Stimulated activated effector memory CD8-positive, alpha-beta T cell treated with anti-CD3 and anti-CD28 coated beads, Interleukin-12 subunit alpha, Interleukin-12 subunit beta, amount 100 ng/mL, for 72 hours (primary cell): ENCODE data around the gene SLC9A9.

Experiments
- ATAC-seq: fragments of 150-1000 bp; cut with Tn5 transposase; 2 replicates; pipeline ENCODE4 v1.10.0; 2021
- DNase-seq, 2 donors: peaks; one replicate each; pipeline ENCODE4 v3.0.0; 2021 to 2022; ENCODE audit warnings: low spot score in 2 of 2
- H3K27ac Mint-ChIP-seq: one replicate; pipeline ENCODE4 v1.8.0; 2022; ENCODE audit warnings: mild to moderate bottlenecking, mixed read lengths
- H3K36me3 Mint-ChIP-seq: one replicate; pipeline ENCODE4 v1.8.0; 2022; ENCODE audit warnings: mild to moderate bottlenecking, mixed read lengths
- H3K4me1 Mint-ChIP-seq: one replicate; pipeline ENCODE4 v1.8.0; 2022; ENCODE audit warnings: mixed read lengths
- H3K4me3 Mint-ChIP-seq: one replicate; pipeline ENCODE4 v1.8.0; 2022; ENCODE audit warnings: mild to moderate bottlenecking, mixed read lengths
- H3K9me3 Mint-ChIP-seq: one replicate; pipeline ENCODE4 v1.8.0; 2022; ENCODE audit warnings: mixed read lengths

SLC9A9 gene

GRCh38 chr3:143856252-143856970 lies 8.1 kb upstream of the SLC9A9 start:
- no peak for DNase-seq
- H3K9me3 Mint-ChIP-seq = no peaks in the 10 kb centered on the region
- ATAC-seq = no peak
- H3K27ac Mint-ChIP-seq = no peak overlapping the region
- no peaks in the 10 kb centered on the region for H3K4me1 Mint-ChIP-seq
- H3K36me3 Mint-ChIP-seq = no peaks in the 10 kb centered on the region
- H3K4me3 Mint-ChIP-seq = no peak overlapping the region

GRCh38 chr3:143855183-143855582 lies 6.9 kb upstream of the SLC9A9 start:
- ATAC-seq = peak; percentile 21
- Mint-ChIP-seq H3K4me1 (peaks cover under 1% of the 10 kb centered on the region), H3K9me3 (no peaks in the 10 kb centered on the region), H3K36me3 (no peaks in the 10 kb centered on the region), H3K27ac (no peak overlapping the region), H3K4me3 (no peak overlapping the region)
- no peak for DNase-seq

- Mint-ChIP-seq H3K27ac (no peak overlapping the region), H3K36me3 (peaks cover 6% of the 10 kb centered on the region), H3K4me3 (no peak overlapping the region), H3K4me1 (peaks cover 32% of the 10 kb centered on the region), H3K9me3 (no peaks in the 10 kb centered on the region)
- no peak for DNase-seq
- no peak for ATAC-seq
Measured at GRCh38 chr3:143851331-143852017, 3.2 kb upstream of the SLC9A9 start.

DNA sequence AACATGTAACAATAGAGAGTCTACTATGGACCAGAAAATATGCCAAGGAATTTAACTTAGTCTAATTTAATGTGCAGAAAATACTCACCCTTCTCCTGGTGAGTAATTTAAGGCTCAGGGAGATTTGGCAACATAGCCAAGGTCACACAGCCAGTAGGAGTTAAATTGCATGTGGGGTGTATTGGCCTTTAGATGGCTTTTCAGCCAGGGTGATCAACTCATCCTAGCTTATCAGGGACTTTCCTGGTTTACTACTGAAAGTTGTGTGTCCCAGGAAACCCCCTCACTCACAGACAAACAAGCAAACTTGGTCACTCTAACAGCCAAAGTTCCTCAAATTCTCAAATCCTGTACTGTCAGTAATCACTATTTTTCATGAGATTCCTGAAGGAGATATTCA lies 2.6 kb upstream of the SLC9A9 start:
- H3K36me3 Mint-ChIP-seq = peaks cover 6% of the 10 kb centered on the region
- peaks cover 33% of the 10 kb centered on the region for H3K4me1 Mint-ChIP-seq
- no peak overlapping the region for H3K4me3 Mint-ChIP-seq
- H3K9me3 Mint-ChIP-seq = no peaks in the 10 kb centered on the region
- DNase-seq (no peak), ATAC-seq (no peak)
- H3K27ac Mint-ChIP-seq = no peak overlapping the region

DNA sequence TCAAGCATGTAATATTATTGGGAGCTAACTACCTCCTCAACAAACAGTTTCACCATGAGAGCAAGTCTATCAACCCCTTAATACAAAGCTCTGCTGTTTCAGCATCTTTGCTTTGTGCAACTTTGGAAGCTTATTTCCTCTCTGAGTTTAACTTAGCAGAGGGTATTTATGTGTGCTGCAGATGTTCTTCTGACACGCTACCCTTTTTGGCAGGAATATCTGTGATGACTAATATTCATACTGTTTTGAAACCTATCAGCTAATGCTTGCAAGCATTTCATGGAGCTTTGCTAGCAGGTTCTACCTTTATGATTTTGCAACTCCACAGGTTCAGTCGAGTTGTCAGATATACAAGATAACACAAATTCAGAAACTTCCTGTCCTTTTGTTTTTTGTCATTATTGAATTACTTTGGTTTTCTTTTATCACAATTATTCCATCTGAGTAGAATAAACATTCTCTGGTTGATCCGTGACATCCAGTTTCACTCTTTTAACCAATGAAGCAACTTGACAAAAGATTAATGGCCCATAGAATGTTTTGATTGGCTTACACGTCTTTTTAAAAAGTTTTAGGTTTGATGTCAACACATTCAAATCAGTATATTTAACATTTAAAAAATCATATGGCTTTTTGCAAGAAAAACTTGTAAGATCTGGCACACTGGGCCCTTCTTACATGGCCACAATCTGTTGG lies 1.7 kb upstream of the SLC9A9 start:
- no peak for DNase-seq
- peaks cover 33% of the 10 kb centered on the region for H3K4me1 Mint-ChIP-seq
- H3K27ac Mint-ChIP-seq = peak overlapping the region; percentile 3
- no peak overlapping the region for H3K4me3 Mint-ChIP-seq
- ATAC-seq = no peak
- no peaks in the 10 kb centered on the region for H3K9me3 Mint-ChIP-seq
- peaks cover 6% of the 10 kb centered on the region for H3K36me3 Mint-ChIP-seq

GRCh38 chr3:143848704-143849103 lies 436 bp upstream of the SLC9A9 start:
- H3K36me3 Mint-ChIP-seq = peaks cover 6% of the 10 kb centered on the region

DNA sequence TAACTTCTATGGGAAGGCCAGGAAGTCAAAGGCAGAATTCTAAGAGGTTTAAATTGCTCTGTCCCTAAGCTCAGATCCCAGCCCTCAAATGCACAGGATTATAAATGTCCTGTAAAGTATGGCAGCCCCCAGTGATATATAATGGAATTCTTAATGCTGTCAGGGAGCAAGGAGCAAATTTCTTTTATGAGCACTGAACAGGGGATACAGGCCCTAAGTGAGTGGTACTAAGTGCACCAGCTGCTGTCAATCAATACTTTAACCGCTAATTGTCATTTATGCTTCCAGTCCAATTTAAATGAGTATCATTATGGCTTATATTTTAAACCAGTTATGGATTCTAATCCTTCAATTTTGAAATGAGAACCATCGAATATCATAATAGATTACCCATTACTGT lies 4.7 kb downstream of the SLC9A9 start:
- Mint-ChIP-seq H3K9me3 (no peaks in the 10 kb centered on the region), H3K27ac (no peak overlapping the region), H3K36me3 (peaks cover 5% of the 10 kb centered on the region), H3K4me3 (no peak overlapping the region), H3K4me1 (peaks cover 31% of the 10 kb centered on the region)
- DNase-seq (no peak), ATAC-seq (no peak)

More at GRCh38 chr3:143848704-143849103, 436 bp upstream of the SLC9A9 start:
- Mint-ChIP-seq H3K4me3 (peak overlapping the region; percentile 83), H3K9me3 (no peaks in the 10 kb centered on the region), H3K4me1 (peaks cover 40% of the 10 kb centered on the region), H3K27ac (peak overlapping the region; percentile 88)
- DNase-seq = no peak
- ATAC-seq = peak; percentile 74

GRCh38 chr3:143840636-143841035 lies 7.6 kb downstream of the SLC9A9 start:
- no peak overlapping the region for H3K27ac Mint-ChIP-seq
- H3K4me3 Mint-ChIP-seq = no peak overlapping the region
- H3K4me1 Mint-ChIP-seq = peaks cover 18% of the 10 kb centered on the region
- no peaks in the 10 kb centered on the region for H3K9me3 Mint-ChIP-seq
- DNase-seq = no peak
- no peak for ATAC-seq
- H3K36me3 Mint-ChIP-seq = no peaks in the 10 kb centered on the region

- Mint-ChIP-seq H3K36me3 (no peaks in the 10 kb centered on the region), H3K4me1 (peaks cover 25% of the 10 kb centered on the region), H3K4me3 (no peak overlapping the region), H3K9me3 (no peaks in the 10 kb centered on the region), H3K27ac (no peak overlapping the region)
- ATAC-seq = no peak
- DNase-seq = no peak
Measured at GRCh38 chr3:143839980-143840379, 8.3 kb downstream of the SLC9A9 start.

- Mint-ChIP-seq H3K36me3 (no peaks in the 10 kb centered on the region), H3K4me3 (no peak overlapping the region), H3K4me1 (peaks cover 35% of the 10 kb centered on the region), H3K9me3 (no peaks in the 10 kb centered on the region), H3K27ac (no peak overlapping the region)
- DNase-seq (no peak), ATAC-seq (no peak)
Measured at GRCh38 chr3:143837076-143837475, 11.2 kb downstream of the SLC9A9 start.

DNA sequence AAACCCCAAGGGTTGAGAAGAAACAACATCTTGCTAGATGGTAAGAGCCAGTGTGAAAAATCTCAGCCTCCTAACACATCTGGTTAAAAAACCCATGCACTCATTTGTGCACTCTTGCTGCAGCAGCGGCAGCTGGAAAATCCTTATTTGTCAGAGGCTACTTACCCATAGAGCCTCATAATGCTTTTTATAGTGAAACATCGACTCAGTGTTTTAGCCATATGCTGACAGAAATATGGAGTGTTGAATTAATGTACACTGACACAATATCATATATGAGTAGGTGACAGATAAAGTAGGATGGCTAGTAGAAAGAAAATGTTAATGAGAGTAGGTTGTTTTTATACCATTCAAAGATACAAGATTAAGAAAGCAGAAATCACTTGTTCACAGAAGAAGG lies 13.0 kb downstream of the SLC9A9 start:
- H3K27ac Mint-ChIP-seq = no peak overlapping the region

DNA sequence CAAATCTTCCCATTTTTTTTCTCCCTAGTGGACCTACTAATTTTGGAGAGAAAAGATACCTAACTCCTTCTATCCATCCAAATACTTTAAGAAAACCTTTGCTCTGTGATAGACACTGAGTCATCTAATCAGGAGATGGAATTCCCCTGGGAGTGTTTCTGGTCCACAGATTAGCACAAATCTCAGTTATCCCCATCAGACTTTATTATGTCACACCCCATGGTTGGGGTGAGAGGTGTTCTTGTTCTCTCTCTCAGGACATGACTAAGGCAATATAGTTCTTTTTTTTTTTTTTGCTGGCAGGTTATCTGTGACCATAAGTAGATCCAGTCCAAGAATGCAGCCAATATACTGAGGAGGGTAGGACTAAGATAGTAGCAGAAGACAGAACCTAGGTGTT lies 15.8 kb downstream of the SLC9A9 start:
- no peaks in the 10 kb centered on the region for H3K9me3 Mint-ChIP-seq
- H3K27ac Mint-ChIP-seq = peak overlapping the region; percentile 39
- peaks cover 34% of the 10 kb centered on the region for H3K4me1 Mint-ChIP-seq
- DNase-seq = no peak
- no peaks in the 10 kb centered on the region for H3K36me3 Mint-ChIP-seq
- ATAC-seq = peak; percentile 74
- H3K4me3 Mint-ChIP-seq = peak overlapping the region; percentile 8

More for the DNA sequence above, 13.0 kb downstream of the SLC9A9 start:
- H3K9me3 Mint-ChIP-seq = no peaks in the 10 kb centered on the region
- peaks cover 38% of the 10 kb centered on the region for H3K4me1 Mint-ChIP-seq
- ATAC-seq (peak; percentile 86), DNase-seq (no peak)
- H3K4me3 Mint-ChIP-seq = peak overlapping the region; percentile 3
- no peaks in the 10 kb centered on the region for H3K36me3 Mint-ChIP-seq

DNA sequence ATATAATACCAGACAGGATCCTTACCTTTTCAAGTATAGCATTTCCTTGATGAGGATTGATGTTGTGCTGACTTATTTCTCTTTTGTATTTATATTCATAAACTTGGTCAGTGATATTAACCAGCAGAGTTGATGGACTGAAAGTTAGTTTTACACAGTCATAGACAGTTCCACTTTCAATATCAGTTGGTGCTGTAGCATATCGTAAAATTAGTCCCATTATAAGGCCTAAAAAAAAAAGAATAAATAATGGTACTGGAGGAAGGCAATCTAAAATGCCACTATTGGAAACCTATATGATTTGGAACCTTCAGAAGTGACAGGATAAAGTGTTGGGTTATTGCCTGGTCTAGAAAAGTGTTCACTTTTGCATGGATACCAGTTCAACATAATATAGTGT lies 16.3 kb downstream of the SLC9A9 start:
- Mint-ChIP-seq H3K36me3 (no peaks in the 10 kb centered on the region), H3K27ac (peak overlapping the region; percentile 39), H3K9me3 (no peaks in the 10 kb centered on the region), H3K4me3 (no peak overlapping the region), H3K4me1 (peaks cover 34% of the 10 kb centered on the region)
- no peak for DNase-seq
- ATAC-seq = peak; percentile 71

DNA sequence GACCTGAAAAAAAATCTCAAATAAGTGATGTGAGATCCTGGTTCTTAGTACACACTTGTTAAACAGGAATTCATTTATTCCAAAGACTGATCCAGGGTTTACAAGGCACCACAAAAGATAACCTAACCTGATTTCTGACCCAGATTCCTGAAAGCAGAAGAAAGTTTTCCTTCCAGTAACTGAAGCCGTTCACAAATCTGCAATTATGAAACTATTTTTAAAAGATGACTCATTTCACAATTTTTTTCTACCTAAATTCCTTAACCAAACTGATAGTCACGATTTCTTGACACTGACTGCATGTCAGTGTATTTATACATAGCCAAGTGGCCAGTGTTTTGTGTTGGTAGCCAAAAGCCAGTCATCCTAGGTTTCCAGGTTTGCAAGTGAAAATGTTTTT lies 17.1 kb downstream of the SLC9A9 start:
- H3K9me3 Mint-ChIP-seq = peaks cover 6% of the 10 kb centered on the region
- ATAC-seq (peak; percentile 42), DNase-seq (no peak)
- H3K4me3 Mint-ChIP-seq = no peak overlapping the region
- H3K36me3 Mint-ChIP-seq = no peaks in the 10 kb centered on the region
- peaks cover 42% of the 10 kb centered on the region for H3K4me1 Mint-ChIP-seq
- no peak overlapping the region for H3K27ac Mint-ChIP-seq

GRCh38 chr3:143830786-143831185 lies 17.5 kb downstream of the SLC9A9 start:
- H3K4me1 Mint-ChIP-seq = peaks cover 43% of the 10 kb centered on the region
- DNase-seq (no peak), ATAC-seq (no peak)
- H3K36me3 Mint-ChIP-seq = no peaks in the 10 kb centered on the region
- H3K9me3 Mint-ChIP-seq = peaks cover 7% of the 10 kb centered on the region
- no peak overlapping the region for H3K27ac Mint-ChIP-seq
- no peak overlapping the region for H3K4me3 Mint-ChIP-seq

- Mint-ChIP-seq H3K4me1 (peaks cover 42% of the 10 kb centered on the region), H3K36me3 (no peaks in the 10 kb centered on the region), H3K4me3 (no peak overlapping the region), H3K27ac (peak overlapping the region; percentile 43), H3K9me3 (peaks cover 7% of the 10 kb centered on the region)
- ATAC-seq (peak; percentile 33), DNase-seq (no peak)
Measured at GRCh38 chr3:143830063-143830462, 18.2 kb downstream of the SLC9A9 start.
